Tibial artery (tissue), 4 donors: ENCODE measurements around the gene OSBPL6.

Experiments
- DNase-seq, 2 donors: peaks; one replicate each; pipeline ENCODE4 v3.0.0-alpha.2; 2019
- H3K27ac ChIP-seq, 2 donors: fragments of 200-600 bp; sonication (generic) in 1 of 2; 1 replicate in 1 of 2; 2 replicates in 1 of 2; pipeline ENCODE4 v1.5.1; 2018 to 2019; ENCODE audit warnings: mild to moderate bottlenecking in 1 of 2
- H3K27me3 ChIP-seq, 2 donors: fragments of 200-600 bp; sonication (generic) in 1 of 2; one replicate each; pipeline versions ENCODE4 v1.5.1 to v1.6.0; 2016 to 2019
- H3K36me3 ChIP-seq, 3 donors: fragments of 200-600 bp; sonication (generic) in 2 of 3; one replicate each; pipeline ENCODE4 v1.5.1; 2016 to 2019; ENCODE audit warnings: mild to moderate bottlenecking in 2 of 3
- H3K4me1 ChIP-seq, 4 donors: fragments of 200-600 bp; sonication (generic) in 2 of 4; 1 replicate in 3 of 4; 2 replicates in 1 of 4; pipeline ENCODE4 v1.5.1; 2016 to 2019
- H3K4me3 ChIP-seq, 2 donors: fragments of 200-600 bp; sonication (generic) in 1 of 2; 1 replicate in 1 of 2; 2 replicates in 1 of 2; pipeline ENCODE4 v1.5.1; 2018 to 2019; ENCODE audit warnings: mild to moderate bottlenecking in 2 of 2
- H3K9me3 ChIP-seq, 3 donors: fragments of 200-600 bp; sonication (generic) in 1 of 3; one replicate each; pipeline ENCODE4 v1.5.1; 2016 to 2019
- intact Hi-C: fragments of 100-400 bp; cut with DNase I; formaldehyde crosslinking; loops from one replicate; pipeline ENCODE4 v1.15.0; 2023; ENCODE audit warnings: low total_unique reads
- TF ChIP-seq, protein P1 (sequence below), 2 experiments: fragments of 200-600 bp in 1 of 2; fragments of 450-650 bp in 1 of 2; IDR thresholded peaks; one replicate each; pipeline ENCODE4 v1.5.1; 2017 to 2019; ENCODE audit warnings: antibody characterized with exemption in 2 of 2, mild to moderate bottlenecking in 1 of 2, moderate library complexity in 1 of 2

OSBPL6 gene

DNA sequence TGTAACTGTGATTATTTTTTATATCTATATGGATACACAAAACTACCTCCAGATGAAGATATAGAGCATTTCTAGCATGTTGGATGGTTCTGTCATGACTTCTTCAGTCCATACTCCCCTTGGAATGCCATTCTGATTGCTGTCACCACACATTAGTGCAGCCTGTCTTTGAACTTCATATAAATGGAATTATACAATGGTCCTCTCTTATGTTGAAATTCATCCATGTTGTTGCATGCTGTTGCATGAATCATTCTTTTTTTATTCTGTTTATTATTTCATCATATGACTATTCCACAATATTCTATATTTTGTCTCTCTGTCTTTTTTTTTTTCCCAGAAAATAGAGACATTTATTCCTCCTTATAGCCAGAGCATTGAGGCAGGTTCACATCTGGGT is 74.1 kb downstream of the OSBPL6 start:
- Histone ChIP-seq H3K27me3 (no peaks in the 10 kb centered on the region), H3K4me1 (peaks cover 0 to 16% (median 0%) of the 10 kb centered on the region in 4 donors), H3K27ac (no peak overlapping the region), H3K36me3 (no peaks in the 10 kb centered on the region), H3K9me3 (no peaks in the 10 kb centered on the region), H3K4me3 (no peak overlapping the region)
- intact Hi-C loops = no loop called here
- TF ChIP-seq, protein P1, sequence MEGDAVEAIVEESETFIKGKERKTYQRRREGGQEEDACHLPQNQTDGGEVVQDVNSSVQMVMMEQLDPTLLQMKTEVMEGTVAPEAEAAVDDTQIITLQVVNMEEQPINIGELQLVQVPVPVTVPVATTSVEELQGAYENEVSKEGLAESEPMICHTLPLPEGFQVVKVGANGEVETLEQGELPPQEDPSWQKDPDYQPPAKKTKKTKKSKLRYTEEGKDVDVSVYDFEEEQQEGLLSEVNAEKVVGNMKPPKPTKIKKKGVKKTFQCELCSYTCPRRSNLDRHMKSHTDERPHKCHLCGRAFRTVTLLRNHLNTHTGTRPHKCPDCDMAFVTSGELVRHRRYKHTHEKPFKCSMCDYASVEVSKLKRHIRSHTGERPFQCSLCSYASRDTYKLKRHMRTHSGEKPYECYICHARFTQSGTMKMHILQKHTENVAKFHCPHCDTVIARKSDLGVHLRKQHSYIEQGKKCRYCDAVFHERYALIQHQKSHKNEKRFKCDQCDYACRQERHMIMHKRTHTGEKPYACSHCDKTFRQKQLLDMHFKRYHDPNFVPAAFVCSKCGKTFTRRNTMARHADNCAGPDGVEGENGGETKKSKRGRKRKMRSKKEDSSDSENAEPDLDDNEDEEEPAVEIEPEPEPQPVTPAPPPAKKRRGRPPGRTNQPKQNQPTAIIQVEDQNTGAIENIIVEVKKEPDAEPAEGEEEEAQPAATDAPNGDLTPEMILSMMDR (IDR thresholded peaks at IDR 0.05) = no peak
- DNase-seq = no peak

DNA sequence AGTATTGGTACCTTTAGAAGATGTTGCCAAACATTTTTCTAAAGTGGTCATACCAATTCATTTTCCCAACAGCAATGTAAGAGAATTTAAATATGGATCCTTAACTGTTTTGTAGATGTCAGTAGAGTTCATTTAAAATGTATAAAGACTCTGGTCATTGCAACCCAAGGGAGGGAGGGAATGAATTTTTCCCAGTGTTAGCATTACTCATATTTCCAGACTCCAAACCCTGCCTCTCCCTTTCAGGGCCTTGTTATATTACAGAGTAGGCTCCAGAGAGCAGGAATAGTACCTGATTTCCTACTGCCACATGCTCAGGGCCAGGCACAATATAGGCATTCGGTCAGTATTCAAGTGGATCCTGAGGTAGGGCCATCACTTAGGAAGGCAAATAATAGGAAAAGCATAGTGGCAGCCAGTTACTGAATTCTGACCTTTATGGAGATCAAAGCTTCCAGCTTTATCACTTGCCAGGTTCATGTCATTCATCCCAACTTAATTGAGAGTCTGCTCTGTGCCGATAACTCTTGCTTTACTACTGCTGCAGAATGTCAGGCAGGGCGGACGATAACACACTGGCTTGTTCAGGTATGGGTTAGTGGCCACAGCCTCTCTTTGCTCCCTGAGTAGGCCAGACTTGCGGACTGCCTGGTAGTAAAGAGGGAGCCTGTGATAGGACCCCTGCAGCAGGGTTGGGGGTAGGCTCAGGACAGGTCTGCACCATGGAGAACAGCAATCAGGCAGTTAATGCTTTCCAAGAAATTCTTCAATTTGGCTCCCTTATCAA is 75.3 kb downstream of the OSBPL6 start:
- Histone ChIP-seq H3K4me3 (no peak overlapping the region), H3K27ac (no peak overlapping the region), H3K9me3 (no peaks in the 10 kb centered on the region), H3K4me1 (peaks cover 0 to 16% (median 0%) of the 10 kb centered on the region in 4 donors), H3K36me3 (no peaks in the 10 kb centered on the region), H3K27me3 (no peaks in the 10 kb centered on the region)
- no peak for DNase-seq
- intact Hi-C loops = loop anchor here (10.0 kb wide), 1 partner anchor 75 kb away; the partner anchor contains the start of gene OSBPL6
- TF ChIP-seq, protein P1 (IDR thresholded peaks at IDR 0.05) = no peak

DNA sequence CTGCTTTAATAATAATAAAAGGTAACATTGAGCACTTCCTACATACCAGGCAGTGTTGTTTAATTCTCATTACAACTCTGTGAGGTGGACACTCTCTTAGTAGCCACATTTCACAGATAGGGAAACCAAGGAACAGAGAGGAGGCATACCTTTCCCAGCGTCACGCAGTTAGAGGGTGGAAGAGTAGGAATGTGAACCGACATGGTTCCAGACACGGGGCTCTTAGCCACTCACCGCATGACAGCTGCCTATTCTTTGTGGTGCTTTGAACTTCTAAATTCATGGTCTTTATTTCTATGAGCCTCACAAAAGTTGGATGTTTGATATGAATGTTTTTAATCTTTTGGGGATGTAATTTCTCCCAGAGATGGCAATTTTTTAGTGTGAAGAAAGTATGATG is 76.0 kb downstream of the OSBPL6 start:
- Histone ChIP-seq H3K4me3 (no peak overlapping the region), H3K4me1 (peaks cover 0 to 16% (median 0%) of the 10 kb centered on the region in 4 donors), H3K27me3 (no peaks in the 10 kb centered on the region), H3K36me3 (no peaks in the 10 kb centered on the region), H3K9me3 (no peaks in the 10 kb centered on the region), H3K27ac (no peak overlapping the region)
- intact Hi-C loops = loop anchor here (10.0 kb wide), 1 partner anchor 76 kb away; the partner anchor contains the start of gene OSBPL6
- DNase-seq = no peak
- TF ChIP-seq, protein P1 (IDR thresholded peaks at IDR 0.05) = no peak

DNA sequence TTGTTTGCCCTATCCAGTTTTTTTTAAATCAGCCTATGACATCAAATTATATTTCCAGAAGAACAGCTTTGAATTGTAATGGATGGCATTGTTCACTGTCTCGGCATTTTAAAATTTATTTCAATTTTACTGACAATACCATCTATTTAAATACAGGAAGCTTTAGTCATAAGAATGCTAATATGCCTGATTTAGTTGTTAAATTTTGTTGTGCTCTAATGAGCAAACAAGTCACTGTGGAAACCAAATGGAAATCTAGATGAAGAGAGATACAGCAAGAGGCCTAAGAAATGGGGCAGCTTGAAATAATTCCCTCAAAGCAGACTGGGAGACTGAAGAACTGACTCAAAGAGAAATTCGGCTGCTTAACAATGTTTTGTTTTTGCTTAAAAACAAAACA is 76.8 kb downstream of the OSBPL6 start:
- no peak overlapping the region for H3K4me3 ChIP-seq
- no peak for DNase-seq
- intact Hi-C loops = loop anchor here (10.0 kb wide), 1 partner anchor 76 kb away; the partner anchor contains the start of gene OSBPL6
- H3K27ac ChIP-seq = peak overlapping the region in 1 of 2 donors; percentile 57
- H3K4me1 ChIP-seq = peaks cover 0 to 16% (median 0%) of the 10 kb centered on the region in 4 donors
- no peaks in the 10 kb centered on the region for H3K36me3 ChIP-seq
- H3K9me3 ChIP-seq = no peaks in the 10 kb centered on the region
- TF ChIP-seq, protein P1 (IDR thresholded peaks at IDR 0.05) = no peak
- H3K27me3 ChIP-seq = no peaks in the 10 kb centered on the region

DNA sequence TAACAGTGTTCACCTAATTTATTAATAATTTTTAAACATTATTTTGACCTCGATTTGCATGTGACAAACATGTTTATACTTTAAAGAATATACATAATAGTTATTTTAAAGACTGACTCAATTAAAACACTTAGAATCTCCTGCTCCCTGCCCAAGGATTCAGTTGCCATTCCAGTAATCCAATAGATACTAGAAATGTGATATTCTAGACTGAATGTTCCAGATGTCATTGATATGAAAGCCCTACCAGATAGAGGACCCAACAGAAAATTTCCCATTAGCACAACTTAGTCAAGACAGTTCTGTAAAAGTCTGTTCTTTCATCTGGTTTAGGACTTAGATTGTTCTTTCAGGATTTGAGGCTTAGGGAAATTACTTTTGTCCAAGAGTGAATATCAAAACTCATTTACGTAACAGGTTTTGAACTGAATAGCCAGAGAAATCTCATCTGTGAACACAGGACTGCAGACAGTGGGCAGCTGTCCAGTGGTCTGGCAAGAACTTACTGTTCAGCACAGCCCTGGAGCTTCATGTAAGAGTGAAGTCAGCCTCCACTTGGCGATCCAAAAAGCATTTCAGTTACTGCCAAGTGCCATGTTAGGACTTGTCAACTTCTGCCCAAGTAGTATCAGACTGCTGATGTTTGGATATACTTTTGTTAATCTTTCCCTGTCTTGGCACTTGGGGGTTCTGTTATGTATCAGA is 77.5 kb downstream of the OSBPL6 start:
- DNase-seq = peak; percentile 87 to 90
- Histone ChIP-seq H3K27me3 (no peaks in the 10 kb centered on the region), H3K4me1 (peaks cover 0 to 16% (median 0%) of the 10 kb centered on the region in 4 donors), H3K9me3 (no peaks in the 10 kb centered on the region), H3K36me3 (no peaks in the 10 kb centered on the region), H3K4me3 (no peak overlapping the region), H3K27ac (peak overlapping the region; percentile 26 to 57)
- TF ChIP-seq, protein P1 (IDR thresholded peaks at IDR 0.05) = no peak
- intact Hi-C loops = loop anchor here (10.0 kb wide), 1 partner anchor 77 kb away; the partner anchor contains the start of gene OSBPL6
